ENCODE results near the gene CCDC85A. TPM values are rescaled to one million over a fixed set of nuclear protein-coding genes. Genes with fewer than 3 reads are reported as not detected.
A peak's percentile ranks its signal among the peaks of the same experiment; 100 is the strongest.

Gene CCDC85A
- total and polyA plus RNA-seq, 2 of the 4 experiments (the other 2 are of a cell fraction) = 1.1 to 2.2 TPM

GRCh38 chr2:56361844-56362243 is 178.1 kb downstream of the CCDC85A start:
- Histone ChIP-seq H3K18ac (ENCODE audit: low read depth, low read length) (no peak overlapping the region), H2AK9ac (replicated peaks; ENCODE audit: low read depth, low read length, poor library complexity) (peak overlapping the region; percentile 37), H2BK5ac (ENCODE audit: low read depth, low read length, poor library complexity, severe bottlenecking) (no peak overlapping the region), H2BK20ac (ENCODE audit: low read depth, low read length) (no peak overlapping the region), H3K9ac (ENCODE audit: low read depth, low read length) (no peak overlapping the region), H4K5ac (ENCODE audit: low read depth, low read length) (no peak overlapping the region), H3K23ac (ENCODE audit: low read depth, low read length) (no peak overlapping the region), H3K9me3 (ENCODE audit: control insufficient read depth, insufficient read depth, low read length) (peaks cover 5% of the 10 kb centered on the region), H2AK5ac (ENCODE audit: low read depth, low read length) (no peak overlapping the region), H3K79me1 (ENCODE audit: low read depth in 1 of 2, low read length in 2 of 2) (no peaks in the 10 kb centered on the region), H2BK120ac (ENCODE audit: low read depth, low read length) (no peak overlapping the region), H3K4me1 (ENCODE audit: control insufficient read depth, insufficient read depth, low read length) (no peaks in the 10 kb centered on the region), H2AFZ (replicated peaks; ENCODE audit: low read length, poor library complexity) (no peak overlapping the region), H3K4me2 (ENCODE audit: low read depth, low read length) (no peak overlapping the region), H3K27me3 (ENCODE audit: control insufficient read depth, insufficient read depth, low read length) (no peaks in the 10 kb centered on the region), H3K9me1 (ENCODE audit: insufficient read depth, low read length) (no peaks in the 10 kb centered on the region), H4K91ac (ENCODE audit: insufficient read depth, low read depth, low read length) (no peak overlapping the region), H4K20me1 (ENCODE audit: insufficient read depth, low read length) (no peaks in the 10 kb centered on the region), H3K56ac (ENCODE audit: extremely low read depth, insufficient read depth, low read length) (no peak overlapping the region), H3K4me3 (ENCODE audit: insufficient read depth, low read depth, low read length) (no peak overlapping the region), H3K36me3 (ENCODE audit: control insufficient read depth, insufficient read depth, low read length) (no peaks in the 10 kb centered on the region), H3K14ac (replicated peaks; ENCODE audit: low read depth, low read length) (no peak overlapping the region), H3K27ac (ENCODE audit: insufficient read depth, low read length) (no peak overlapping the region), H3K4ac (ENCODE audit: low read depth, low read length) (no peak overlapping the region), H2BK15ac (ENCODE audit: low read depth, low read length) (no peak overlapping the region), H4K8ac (ENCODE audit: low read depth in 2 of 2, low read length in 2 of 2) (no peak overlapping the region)
- WGBS, 2 experiments (ENCODE audit: extremely low coverage in 2 of 2, insufficient read length in 1 of 2) = 0% methylated on average over 1 of the region's 2 CpGs; no CpG with 5 or more reads in 1 of the 2 experiments
- ChIA-PET POLR2A (ENCODE audit: unreplicated experiment) (no interaction called here), CTCF (no interaction called here)
- TF ChIP-seq ELK1 (IDR thresholded peaks at IDR 0.05; ENCODE audit: borderline replicate concordance, low read depth, low read length) (no peak), MXI1 (IDR thresholded peaks at IDR 0.05; ENCODE audit: borderline replicate concordance, low read depth, low read length) (no peak), CTCF (conservative IDR thresholded peaks at IDR 0.05; ENCODE audit: low read depth, low read length) (no peak), RAD21 (IDR thresholded peaks at IDR 0.05; ENCODE audit: low read length) (no peak), NFE2L2 (IDR thresholded peaks at IDR 0.05; ENCODE audit: low read depth, low read length) (no peak), RFX5 (IDR thresholded peaks at IDR 0.05; ENCODE audit: low read depth, low read length) (no peak), FOS (IDR thresholded peaks at IDR 0.05; ENCODE audit: low read depth, low read length) (no peak), POLR2A (IDR thresholded peaks at IDR 0.05; ENCODE audit: low read depth, low read length) (no peak), BHLHE40 (IDR thresholded peaks at IDR 0.05; ENCODE audit: low read depth, low read length) (no peak), MAFK (IDR thresholded peaks at IDR 0.05; ENCODE audit: low read depth, low read length) (no peak), MAZ (IDR thresholded peaks at IDR 0.05; ENCODE audit: borderline replicate concordance, low read depth, low read length) (no peak), RCOR1 (IDR thresholded peaks at IDR 0.05; ENCODE audit: insufficient replicate concordance, low read length) (no peak)
- TF ChIP-seq, protein P1, sequence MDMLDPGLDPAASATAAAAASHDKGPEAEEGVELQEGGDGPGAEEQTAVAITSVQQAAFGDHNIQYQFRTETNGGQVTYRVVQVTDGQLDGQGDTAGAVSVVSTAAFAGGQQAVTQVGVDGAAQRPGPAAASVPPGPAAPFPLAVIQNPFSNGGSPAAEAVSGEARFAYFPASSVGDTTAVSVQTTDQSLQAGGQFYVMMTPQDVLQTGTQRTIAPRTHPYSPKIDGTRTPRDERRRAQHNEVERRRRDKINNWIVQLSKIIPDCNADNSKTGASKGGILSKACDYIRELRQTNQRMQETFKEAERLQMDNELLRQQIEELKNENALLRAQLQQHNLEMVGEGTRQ (IDR thresholded peaks at IDR 0.05; ENCODE audit: low read depth, low read length) = no peak
- in situ Hi-C loops (cut with MboI; ENCODE audit: low sequenced_read_pairs) = no loop called here
- no peak for ATAC-seq (ENCODE audit: low read depth)
- intact Hi-C loops (cut with micrococcal nuclease) = no loop called here
- dilution Hi-C loops (cut with HindIII; ENCODE audit: low sequenced_read_pairs, unreplicated experiment) = no loop called here
- BruUV-seq (replicated peaks) = no TSS peak
- DNase-seq = no peak

Data from IMR-90 (cell line).